ENCODE data around the gene RBM4. TPM values are rescaled to one million over a fixed set of nuclear protein-coding genes. Genes with fewer than 3 reads are reported as not detected.

RBM4 gene
- total RNA-seq, 1 experiment from 2014 or later = 272 TPM

DNA sequence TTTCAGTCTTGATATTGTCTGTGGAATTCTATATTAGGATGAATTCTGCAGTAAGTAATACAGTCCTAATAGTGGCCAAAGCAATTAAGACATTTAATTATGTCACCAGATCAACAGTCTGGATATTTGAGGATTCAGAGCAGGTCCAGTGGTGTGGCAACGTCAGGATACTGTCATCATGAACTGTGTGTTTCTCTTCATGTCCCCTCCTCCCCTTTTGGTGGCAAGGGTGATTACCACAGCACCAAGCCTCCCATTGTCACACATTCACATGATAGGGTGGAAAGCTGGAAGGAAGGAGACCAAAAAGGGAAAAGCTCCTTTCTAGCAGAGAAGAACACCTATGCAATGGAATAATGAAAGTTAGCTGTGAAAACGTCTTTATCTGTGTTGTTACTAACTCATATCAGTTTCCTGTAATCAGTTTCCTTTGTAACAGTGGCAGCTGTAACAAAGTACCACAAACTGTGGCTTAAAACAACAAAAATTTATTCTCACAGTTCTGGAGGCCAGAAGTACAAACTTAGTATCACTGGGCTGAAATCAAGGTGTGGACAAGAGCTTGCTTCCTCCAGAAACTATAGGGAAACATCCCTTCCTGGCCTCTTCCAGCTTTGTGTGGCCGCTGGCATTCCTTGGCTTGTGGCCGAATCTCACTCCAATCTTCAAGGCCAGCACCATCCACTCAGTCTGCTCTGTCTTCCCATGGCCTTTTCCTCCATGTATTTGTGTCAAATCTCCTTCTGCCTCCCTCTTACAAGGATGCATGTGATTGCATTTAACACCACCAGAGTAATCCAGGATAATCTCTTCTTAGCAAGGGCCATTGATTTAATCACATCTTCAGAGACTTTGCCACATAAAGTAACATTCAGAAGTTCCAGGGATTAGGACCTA, 28.5 kb upstream of the RBM4 start:
- no peaks in the 10 kb centered on the region for H3K23me2 ChIP-seq (ENCODE audit: insufficient read length, low read depth, low read length, poor library complexity, severe bottlenecking)
- H3K23ac ChIP-seq (ENCODE audit: insufficient read length, low read depth, low read length) = no peak overlapping the region
- H4K8ac ChIP-seq (replicated peaks; ENCODE audit: insufficient read length, low read depth, low read length) = no peak overlapping the region
- H3K56ac ChIP-seq (ENCODE audit: insufficient read length, low read depth, low read length) = no peak overlapping the region
- H3K18ac ChIP-seq (ENCODE audit: insufficient read length, low read depth, low read length) = no peak overlapping the region
- H2AK5ac ChIP-seq (ENCODE audit: insufficient read length, low read length) = no peak overlapping the region
- H3K27me3 ChIP-seq (ENCODE audit: insufficient read depth, low read length) = no peaks in the 10 kb centered on the region
- Mint-ChIP-seq H3K4me1 (no peaks in the 10 kb centered on the region), H3K4me3 (no peak overlapping the region), H3K27me3 (ENCODE audit: low read depth) (no peaks in the 10 kb centered on the region), H3K27ac (no peak overlapping the region), H3K36me3 (ENCODE audit: insufficient read depth in 1 of 3, low read depth in 3 of 3) (peaks cover 0 to 35% (median 28%) of the 10 kb centered on the region in 3 experiments; a peak in 6 of 7 replicates), H3K9me3 (peaks cover 0 to 3% of the 10 kb centered on the region in 2 experiments; a peak in 2 of 5 replicates)
- H3T11ph ChIP-seq (ENCODE audit: low read length) = no peak overlapping the region
- TF ChIP-seq CTCF (conservative IDR thresholded peaks at IDR 0.05) = no peak
- H4K91ac ChIP-seq (ENCODE audit: insufficient read length, low read depth, low read length) = no peak overlapping the region
- H3K4me1 ChIP-seq (ENCODE audit: insufficient read depth, low read length) = no peaks in the 10 kb centered on the region
- whole genome bisulfite sequencing (ENCODE audit: extremely low coverage, insufficient read length, low lambda C conversion rate) = no CpG with 5 or more reads among the region's 4 CpGs
- no peak overlapping the region for H2BK20ac ChIP-seq (ENCODE audit: low read depth, low read length, poor library complexity, severe bottlenecking)
- H3K9ac ChIP-seq (ENCODE audit: extremely low read depth, insufficient read length, low read length) = no peak overlapping the region
- no peak overlapping the region for H2AFZ ChIP-seq (ENCODE audit: low read length)
- H4K5ac ChIP-seq (ENCODE audit: insufficient read length, low read depth, low read length) = no peak overlapping the region
- no peak overlapping the region for H3K14ac ChIP-seq (ENCODE audit: insufficient read depth, low read length)
- no peak overlapping the region for H2BK12ac ChIP-seq (ENCODE audit: insufficient read length, low read depth, low read length)
- H3K9me3 ChIP-seq (ENCODE audit: control insufficient read depth, low read depth, low read length) = no peaks in the 10 kb centered on the region
- H3K27ac ChIP-seq (ENCODE audit: insufficient read length, low read depth, low read length) = no peak overlapping the region
- no peak overlapping the region for H2BK15ac ChIP-seq (ENCODE audit: low read depth, low read length)
- no peaks in the 10 kb centered on the region for H3K79me1 ChIP-seq (ENCODE audit: insufficient read depth, low read depth, low read length, poor library complexity, severe bottlenecking)
- H3K4ac ChIP-seq (ENCODE audit: low read depth, low read length) = no peak overlapping the region
- DNase-seq = no peak
- H4K20me1 ChIP-seq (ENCODE audit: control insufficient read depth, insufficient read depth, insufficient read length) = no peaks in the 10 kb centered on the region
- H3K79me2 ChIP-seq (ENCODE audit: insufficient read depth, low read length) = no peaks in the 10 kb centered on the region
- H3K4me2 ChIP-seq (ENCODE audit: insufficient read depth, insufficient read length, low read length) = no peak overlapping the region
- no peak overlapping the region for H2BK120ac ChIP-seq (ENCODE audit: low read depth, low read length, poor library complexity, severe bottlenecking)
- no peak overlapping the region for H2BK5ac ChIP-seq (ENCODE audit: insufficient read length, low read length)
